ENCODE data around the gene ARAP1. TPM values are rescaled to one million over a fixed set of nuclear protein-coding genes. Genes with fewer than 3 reads are reported as not detected.

The ARAP1 gene
- total and polyA plus RNA-seq, 5 experiments from 2014 or later: 14.7 to 166 (median 40.0) TPM

GRCh38 chr11:72768581-72768980 is 16.4 kb upstream of the ARAP1 start:
- POLR2A ChIA-PET: interaction anchor here (0.7 kb wide), 1 partner anchor 12 kb away, joined by 3 read pairs; no protein-coding TSS in a partner anchor

GRCh38 chr11:72767203-72768062 is 15.2 kb upstream of the ARAP1 start:
- DNase-seq: no peak
- POLR2A ChIA-PET: no interaction called here
- peak overlapping the region in 4 of 10 donors; percentile 11 to 50 (median 44) for H3K27ac Mint-ChIP-seq

More at GRCh38 chr11:72768581-72768980, 16.4 kb upstream of the ARAP1 start:
- Mint-ChIP-seq H3K36me3 (no peaks in the 10 kb centered on the region), H3K27me3 (no peaks in the 10 kb centered on the region), H3K9me3 (peaks cover 0 to 2% (median 0%) of the 10 kb centered on the region in 9 donors), H3K4me1 (peaks cover 0 to 10% (median 1%) of the 10 kb centered on the region in 4 donors), H3K27ac (peak overlapping the region in 2 of 10 donors; percentile 81 to 93), H3K4me3 (no peak overlapping the region)
- ATAC-seq (no peak), DNase-seq (no peak)

DNA sequence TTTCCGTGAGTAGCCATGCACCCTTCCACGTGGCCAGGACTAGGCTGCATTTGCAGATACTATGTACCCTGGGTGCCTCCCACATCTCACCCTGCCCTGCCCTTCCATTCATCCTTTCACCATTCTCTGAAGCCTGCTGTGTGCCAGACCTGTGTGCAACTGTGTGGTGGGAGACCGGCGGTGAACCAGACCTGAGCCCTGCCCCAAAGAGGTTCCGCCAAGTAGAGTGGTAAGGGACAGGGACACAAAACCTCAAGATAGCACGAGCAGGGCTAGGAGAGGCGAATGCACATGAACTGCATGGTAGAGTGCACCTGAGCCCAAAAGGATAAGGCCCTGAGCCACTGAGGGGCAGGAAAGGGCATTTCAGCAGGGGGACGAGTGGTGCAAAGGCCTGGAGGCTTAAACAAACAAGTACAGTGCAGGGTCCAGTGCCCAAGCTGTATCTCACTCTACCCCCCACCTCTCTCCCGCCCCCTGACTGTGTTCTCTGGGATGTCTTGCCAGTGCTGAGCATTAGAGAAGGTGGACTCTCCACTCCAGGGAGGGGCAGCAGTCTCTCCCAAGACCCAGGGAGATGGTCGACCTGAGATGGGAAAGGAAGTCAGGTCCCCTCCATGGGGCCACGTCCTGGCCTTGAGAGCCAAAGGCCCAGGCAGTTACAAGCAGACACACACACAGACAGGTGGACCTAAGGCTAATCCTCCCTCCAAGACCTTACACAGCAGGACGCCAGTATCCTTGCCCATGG is 14.1 kb upstream of the ARAP1 start:
- peaks cover 0 to 2% (median 0%) of the 10 kb centered on the region in 9 donors for H3K9me3 Mint-ChIP-seq
- POLR2A ChIA-PET: no interaction called here
- H3K4me3 Mint-ChIP-seq: no peak overlapping the region
- H3K4me1 Mint-ChIP-seq: peaks cover 0 to 14% (median 2%) of the 10 kb centered on the region in 4 donors
- ATAC-seq (no peak), DNase-seq (no peak)
- peak overlapping the region in 4 of 10 donors; percentile 15 to 77 (median 34) for H3K27ac Mint-ChIP-seq
- no peaks in the 10 kb centered on the region for H3K36me3 Mint-ChIP-seq
- no peaks in the 10 kb centered on the region for H3K27me3 Mint-ChIP-seq

More at GRCh38 chr11:72767203-72768062, 15.2 kb upstream of the ARAP1 start:
- Mint-ChIP-seq H3K4me1 (peaks cover 0 to 13% (median 3%) of the 10 kb centered on the region in 4 donors), H3K9me3 (peaks cover 0 to 2% (median 0%) of the 10 kb centered on the region in 9 donors), H3K4me3 (no peak overlapping the region), H3K36me3 (no peaks in the 10 kb centered on the region), H3K27me3 (no peaks in the 10 kb centered on the region)
- ATAC-seq: no peak

- Mint-ChIP-seq H3K4me1 (peaks cover 0 to 14% (median 3%) of the 10 kb centered on the region in 4 donors), H3K4me3 (no peak overlapping the region), H3K36me3 (peaks cover 0 to 3% (median 0%) of the 10 kb centered on the region in 3 donors), H3K27me3 (no peaks in the 10 kb centered on the region), H3K9me3 (peaks cover 0 to 2% (median 0%) of the 10 kb centered on the region in 9 donors), H3K27ac (no peak overlapping the region)
- POLR2A ChIA-PET: no interaction called here
- ATAC-seq (no peak), DNase-seq (no peak)
These were observed 12.3 kb upstream of the ARAP1 start for GRCh38 chr11:72764503-72764902.

DNA sequence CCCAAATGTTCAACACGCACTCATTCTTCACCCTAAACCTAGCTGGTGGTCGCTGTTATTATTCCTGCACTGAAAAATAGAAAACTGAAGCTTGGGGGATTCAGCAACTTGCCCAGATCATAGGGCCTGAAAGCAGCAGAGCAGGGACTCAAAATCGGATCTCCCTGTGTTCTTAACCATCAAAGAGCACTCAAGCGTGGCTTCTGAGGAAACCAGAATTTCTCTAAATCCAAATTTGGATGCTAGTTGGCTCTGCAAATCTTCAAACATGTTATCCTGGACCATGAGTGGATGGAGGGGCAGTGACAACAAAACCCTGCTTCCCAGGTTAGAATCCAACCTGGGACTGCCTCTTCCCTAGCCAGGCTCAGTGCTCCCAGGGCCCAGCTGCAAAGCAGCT is 11.6 kb upstream of the ARAP1 start:
- POLR2A ChIA-PET: no interaction called here
- no peak overlapping the region for H3K27ac Mint-ChIP-seq
- DNase-seq (no peak), ATAC-seq (no peak)
- H3K4me1 Mint-ChIP-seq: peaks cover 0 to 17% (median 5%) of the 10 kb centered on the region in 4 donors
- H3K36me3 Mint-ChIP-seq: peaks cover 0 to 3% (median 0%) of the 10 kb centered on the region in 3 donors
- peaks cover 0 to 2% (median 0%) of the 10 kb centered on the region in 9 donors for H3K9me3 Mint-ChIP-seq
- no peak overlapping the region for H3K4me3 Mint-ChIP-seq
- no peaks in the 10 kb centered on the region for H3K27me3 Mint-ChIP-seq

GRCh38 chr11:72762641-72763304 is 10.6 kb upstream of the ARAP1 start:
- Mint-ChIP-seq H3K36me3 (peaks cover 0 to 4% (median 0%) of the 10 kb centered on the region in 3 donors), H3K9me3 (peaks cover 0 to 2% (median 0%) of the 10 kb centered on the region in 9 donors), H3K4me3 (no peak overlapping the region), H3K4me1 (peaks cover 0 to 18% (median 8%) of the 10 kb centered on the region in 4 donors), H3K27ac (no peak overlapping the region), H3K27me3 (no peaks in the 10 kb centered on the region)
- POLR2A ChIA-PET: interaction anchor here (1.1 to 1.4 kb wide), 2 partner anchors 13 to 38 kb away, joined by 3 read pairs; no protein-coding TSS in a partner anchor
- ATAC-seq: peak in 1 of 2 donors; percentile 32
- no peak for DNase-seq

DNA sequence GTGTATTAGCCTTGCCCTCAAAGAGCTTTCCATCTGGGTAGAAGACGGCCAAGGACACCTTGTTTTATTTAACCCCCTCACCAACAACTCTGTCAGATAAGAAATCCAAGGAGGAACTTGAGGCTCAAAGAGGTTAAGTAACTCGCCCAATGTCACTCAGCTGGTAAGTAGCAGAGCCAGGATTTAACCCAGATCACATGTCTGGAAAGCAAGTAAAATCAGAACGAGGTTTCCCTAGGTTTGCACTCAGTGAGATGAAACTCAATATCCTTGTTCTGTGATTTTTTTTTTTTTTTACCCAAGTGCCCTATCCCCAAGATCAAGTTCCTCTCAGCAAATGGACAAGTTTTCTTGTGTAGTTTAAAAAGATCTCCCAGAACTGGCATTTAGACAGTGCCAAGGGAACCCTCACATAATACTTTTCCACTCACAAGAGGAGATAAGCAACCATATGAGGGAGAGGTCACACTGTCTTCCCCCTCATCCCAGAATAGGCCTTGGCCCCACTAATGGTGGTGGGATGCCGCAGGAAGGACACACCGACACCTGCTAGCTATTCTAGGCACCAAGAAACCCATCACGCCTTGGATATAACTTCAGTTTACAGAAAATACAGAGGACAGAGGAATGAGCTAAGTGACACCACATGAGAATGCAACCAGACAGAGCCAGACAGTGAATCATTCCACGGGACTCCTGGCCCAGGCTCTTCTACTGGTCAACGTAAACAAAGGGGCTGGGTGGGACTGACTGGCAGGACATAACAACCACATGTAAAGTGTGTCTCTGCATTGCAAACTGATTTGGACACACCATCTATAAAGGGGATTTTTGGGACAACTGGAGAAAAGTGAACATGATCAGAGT is 8.6 kb upstream of the ARAP1 start:
- DNase-seq: no peak
- Mint-ChIP-seq H3K4me3 (no peak overlapping the region), H3K36me3 (peaks cover 0 to 17% (median 0%) of the 10 kb centered on the region in 3 donors), H3K9me3 (no peaks in the 10 kb centered on the region), H3K27ac (no peak overlapping the region), H3K27me3 (no peaks in the 10 kb centered on the region), H3K4me1 (peaks cover 0 to 18% (median 10%) of the 10 kb centered on the region in 4 donors)
- POLR2A ChIA-PET: no interaction called here
- ATAC-seq: no peak

DNA sequence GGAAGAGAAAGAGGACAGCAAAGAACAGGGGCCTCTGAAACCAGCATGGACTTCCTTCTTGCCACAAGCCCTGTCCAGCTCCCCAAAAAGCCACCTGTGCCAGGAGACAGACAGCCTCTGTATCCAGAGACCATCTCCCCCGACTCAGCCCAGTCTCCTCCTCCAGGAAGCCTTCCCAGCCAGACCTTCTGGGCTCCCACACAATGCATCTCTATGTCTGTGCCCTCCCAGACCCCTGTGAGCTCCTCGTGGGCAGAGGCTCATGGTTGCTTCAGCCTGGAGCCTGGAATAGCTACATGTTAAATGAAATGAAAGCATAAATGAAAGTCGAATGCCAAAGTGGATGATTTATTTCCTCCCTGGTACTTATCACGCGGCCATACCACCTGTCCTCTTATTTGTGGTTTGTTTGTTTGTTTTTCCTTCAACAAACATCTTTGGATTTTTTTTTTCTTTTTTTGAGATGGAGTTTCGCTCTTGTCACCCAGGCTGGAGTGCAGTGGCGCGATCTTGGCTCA is 7.3 kb upstream of the ARAP1 start:
- Mint-ChIP-seq H3K27ac (peak overlapping the region in 1 of 10 donors; percentile 2), H3K27me3 (no peaks in the 10 kb centered on the region), H3K4me3 (no peak overlapping the region), H3K9me3 (no peaks in the 10 kb centered on the region), H3K4me1 (peaks cover 0 to 18% (median 10%) of the 10 kb centered on the region in 4 donors), H3K36me3 (peaks cover 0 to 17% (median 0%) of the 10 kb centered on the region in 3 donors)
- no peak for ATAC-seq
- DNase-seq: no peak
- POLR2A ChIA-PET: no interaction called here

DNA sequence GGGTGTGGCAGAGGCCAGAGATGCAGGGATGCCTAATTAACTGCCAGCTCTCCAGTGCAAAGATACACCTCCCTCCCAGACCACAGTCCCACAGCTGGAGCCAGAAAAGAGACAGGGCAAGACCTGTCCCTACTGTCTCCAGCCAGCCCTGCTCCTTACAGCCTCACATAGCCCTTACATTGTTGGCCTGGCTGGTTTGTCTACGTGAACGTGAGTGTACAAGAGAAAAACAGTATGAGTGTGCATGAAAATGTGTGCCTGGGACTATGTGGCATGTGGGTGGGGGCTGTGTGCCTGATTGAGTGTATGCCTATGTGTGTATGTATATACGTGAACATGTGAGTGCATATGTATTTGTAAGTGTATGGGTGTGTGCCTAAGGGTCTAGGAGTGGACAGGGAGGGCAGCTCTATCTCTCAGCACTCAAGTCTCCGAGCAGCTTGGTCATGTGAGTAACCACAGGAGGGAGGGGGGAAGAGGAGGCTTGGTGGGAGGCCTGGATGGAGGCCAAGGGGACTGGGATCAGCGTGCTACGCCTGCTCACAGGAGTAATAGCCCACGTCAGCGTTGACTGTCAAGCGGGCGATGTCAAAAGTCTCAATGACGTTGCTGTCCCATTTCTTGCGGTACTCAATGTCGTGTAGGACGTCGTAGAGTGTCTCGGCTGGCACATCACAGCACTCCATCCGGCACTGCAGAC is 6.6 kb upstream of the ARAP1 start:
- POLR2A ChIA-PET: no interaction called here
- Mint-ChIP-seq H3K4me3 (no peak overlapping the region), H3K27ac (peak overlapping the region in 3 of 10 donors; percentile 2 to 13 (median 10)), H3K27me3 (no peaks in the 10 kb centered on the region), H3K9me3 (no peaks in the 10 kb centered on the region), H3K4me1 (peaks cover 0 to 18% (median 10%) of the 10 kb centered on the region in 4 donors), H3K36me3 (peaks cover 0 to 17% (median 0%) of the 10 kb centered on the region in 3 donors)
- DNase-seq: no peak
- no peak for ATAC-seq

- H3K27me3 Mint-ChIP-seq: no peaks in the 10 kb centered on the region
- peaks cover 3 to 19% (median 10%) of the 10 kb centered on the region in 4 donors for H3K4me1 Mint-ChIP-seq
- ATAC-seq (no peak), DNase-seq (no peak)
- no peak overlapping the region for H3K4me3 Mint-ChIP-seq
- H3K36me3 Mint-ChIP-seq: peaks cover 0 to 17% (median 0%) of the 10 kb centered on the region in 3 donors
- POLR2A ChIA-PET: no interaction called here
- H3K27ac Mint-ChIP-seq: peak overlapping the region in 2 of 10 donors; percentile 2 to 10
- no peaks in the 10 kb centered on the region for H3K9me3 Mint-ChIP-seq
These were observed 6.1 kb upstream of the ARAP1 start for GRCh38 chr11:72758304-72758689.

GRCh38 chr11:72755713-72756285 is 3.6 kb upstream of the ARAP1 start:
- POLR2A ChIA-PET: no interaction called here
- ATAC-seq: no peak
- Mint-ChIP-seq H3K4me1 (peaks cover 22 to 27% (median 25%) of the 10 kb centered on the region in 4 donors), H3K27me3 (no peaks in the 10 kb centered on the region), H3K9me3 (no peaks in the 10 kb centered on the region), H3K27ac (peak overlapping the region in 3 of 10 donors; percentile 7 to 57 (median 39)), H3K36me3 (peaks cover 0 to 15% (median 0%) of the 10 kb centered on the region in 3 donors), H3K4me3 (peak overlapping the region in 1 of 10 donors; percentile 58)
- DNase-seq: no peak

Measured in naive thymus-derived CD8-positive, alpha-beta T cell (primary cell).